Mesenchymal stem cell (in vitro differentiated cells and primary cell): Measurements from ENCODE around the gene TMEM164.

Experiments
- DNase-seq: peaks from one replicate; pipeline ENCODE4 v3.0.0-alpha.2; 2013
- H2AFZ ChIP-seq: one replicate; pipeline ENCODE4 v1.6.1; 2013; ENCODE audit warnings: low read depth, mild to moderate bottlenecking, control low read depth, inconsistent platforms, low read length, moderate library complexity
- H2AK5ac ChIP-seq: 2 replicates; pipeline ENCODE4 v1.6.1; 2013; ENCODE audit warnings: low read length, moderate library complexity, mild to moderate bottlenecking, inconsistent platforms; ENCODE audit not compliant: severe bottlenecking
- H2BK120ac ChIP-seq: one replicate; pipeline ENCODE4 v1.6.1; 2013; ENCODE audit warnings: low read depth, mild to moderate bottlenecking, inconsistent platforms, low read length, moderate library complexity
- H2BK12ac ChIP-seq, 2 experiments: one replicate each; pipeline ENCODE4 v1.6.1; 2013; ENCODE audit warnings: inconsistent platforms in 2 of 2, low read length in 2 of 2, mild to moderate bottlenecking in 2 of 2, moderate library complexity in 2 of 2, control low read depth in 1 of 2
- H2BK15ac ChIP-seq: one replicate; pipeline ENCODE4 v1.6.1; 2013; ENCODE audit warnings: mild to moderate bottlenecking, low read depth, inconsistent platforms; ENCODE audit not compliant: poor library complexity, severe bottlenecking
- H2BK5ac ChIP-seq: 2 replicates; pipeline ENCODE4 v1.6.1; 2013; ENCODE audit warnings: low read depth, mild to moderate bottlenecking, low read length, control low read depth, inconsistent platforms; ENCODE audit not compliant: poor library complexity, severe bottlenecking
- H3K14ac ChIP-seq, 2 experiments: one replicate each; pipeline ENCODE4 v1.6.1; 2013; ENCODE audit warnings: inconsistent platforms in 2 of 2, low read length in 2 of 2, control low read depth in 1 of 2, mild to moderate bottlenecking in 1 of 2, moderate library complexity in 1 of 2
- H3K18ac ChIP-seq, 2 experiments: one replicate each; pipeline ENCODE4 v1.6.1; 2013; ENCODE audit warnings: inconsistent platforms in 2 of 2, low read length in 2 of 2, control low read depth in 1 of 2, low read depth in 1 of 2, mild to moderate bottlenecking in 1 of 2
- H3K23ac ChIP-seq, 2 experiments: one replicate each; pipeline ENCODE4 v1.6.1; 2013; ENCODE audit warnings: inconsistent platforms in 2 of 2, low read length in 2 of 2, mild to moderate bottlenecking in 2 of 2, moderate library complexity in 2 of 2, control low read depth in 1 of 2
- H3K27ac ChIP-seq: 2 replicates; pipeline ENCODE4 v1.5.1; 2013; ENCODE audit warnings: mild to moderate bottlenecking, moderate library complexity, low read length, control low read depth, inconsistent platforms; ENCODE audit not compliant: poor library complexity, severe bottlenecking
- H3K27me3 ChIP-seq, 2 experiments: 2 replicates each; pipeline versions ENCODE4 v1.6.1 to v1.7.0; 2013; ENCODE audit warnings: low read length in 2 of 2, mild to moderate bottlenecking in 2 of 2, moderate library complexity in 2 of 2, control low read depth in 1 of 2, inconsistent platforms in 1 of 2; ENCODE audit not compliant: control insufficient read depth in 1 of 2, insufficient read depth in 1 of 2
- H3K36me3 ChIP-seq, 2 experiments: 2 replicates each; pipeline versions ENCODE4 v1.6.1 to v1.7.0; 2013; ENCODE audit warnings: low read length in 2 of 2, control low read depth in 1 of 2, inconsistent platforms in 1 of 2, low read depth in 1 of 2, mild to moderate bottlenecking in 1 of 2; ENCODE audit not compliant: insufficient read depth in 2 of 2, control insufficient read depth in 1 of 2
- H3K4ac ChIP-seq, 2 experiments: one replicate each; pipeline ENCODE4 v1.6.1; 2013; ENCODE audit warnings: inconsistent platforms in 2 of 2, low read length in 2 of 2, mild to moderate bottlenecking in 2 of 2, moderate library complexity in 2 of 2, control low read depth in 1 of 2, low read depth in 1 of 2
- H3K4me1 ChIP-seq: 2 replicates; pipeline ENCODE4 v1.6.1; 2013; ENCODE audit warnings: low read depth, low read length, control low read depth; ENCODE audit not compliant: control insufficient read depth, insufficient read depth
- H3K4me2 ChIP-seq: 2 replicates; pipeline ENCODE4 v1.6.1; 2013; ENCODE audit warnings: low read length, mild to moderate bottlenecking, inconsistent platforms; ENCODE audit not compliant: poor library complexity, severe bottlenecking
- H3K4me3 ChIP-seq, 2 experiments: 2 replicates each; pipeline versions ENCODE4 v1.5.1 to v1.7.0; 2013; ENCODE audit warnings: low read length in 2 of 2, mild to moderate bottlenecking in 2 of 2, control low read depth in 1 of 2, low read depth in 1 of 2; ENCODE audit not compliant: insufficient read depth in 1 of 2
- H3K79me1 ChIP-seq: replicated peaks from 2 replicates; pipeline ENCODE4 v1.6.1; 2013; ENCODE audit warnings: mild to moderate bottlenecking, control low read depth, low read length, inconsistent platforms; ENCODE audit not compliant: poor library complexity, severe bottlenecking
- H3K9ac ChIP-seq: 2 replicates; pipeline ENCODE4 v1.7.0; 2013; ENCODE audit warnings: mild to moderate bottlenecking, low read length, moderate library complexity
- H3K9me3 ChIP-seq: 2 replicates; pipeline ENCODE4 v1.7.0; 2013; ENCODE audit warnings: mild to moderate bottlenecking, low read length; ENCODE audit not compliant: control insufficient read depth
- H4K8ac ChIP-seq: one replicate; pipeline ENCODE4 v1.6.1; 2013; ENCODE audit warnings: inconsistent platforms, mild to moderate bottlenecking, low read length, moderate library complexity
- H4K91ac ChIP-seq: one replicate; pipeline ENCODE4 v1.6.1; 2013; ENCODE audit warnings: mild to moderate bottlenecking, low read length, inconsistent platforms
- WGBS: methylation state at CpG from one replicate; pipeline ENCODE4 v1.1.7; 2013; ENCODE audit warnings: mixed read lengths; 5-methylcytosine and 5-hydroxymethylcytosine counted together

TMEM164 gene

GRCh38 chrX:110053453-110053852 is 50.5 kb downstream of the TMEM164 start:
- no peak overlapping the region for H2BK120ac ChIP-seq
- H3K27ac ChIP-seq: no peak overlapping the region
- peaks cover 0 to 26% of the 10 kb centered on the region in 2 experiments for H3K27me3 ChIP-seq
- H3K36me3 ChIP-seq: no peaks in the 10 kb centered on the region
- no peak overlapping the region for H3K14ac ChIP-seq
- H3K4me2 ChIP-seq: no peak overlapping the region
- no peak overlapping the region for H3K4me3 ChIP-seq
- no peak overlapping the region for H2AK5ac ChIP-seq
- 100% methylated on average over 1 of the region's 1 CpG for WGBS
- no peak overlapping the region for H2BK12ac ChIP-seq
- no peaks in the 10 kb centered on the region for H3K9me3 ChIP-seq
- H3K23ac ChIP-seq: no peak overlapping the region
- no peak overlapping the region for H3K18ac ChIP-seq
- H4K91ac ChIP-seq: no peak overlapping the region
- no peaks in the 10 kb centered on the region for H3K4me1 ChIP-seq
- H2AFZ ChIP-seq: no peak overlapping the region
- H2BK15ac ChIP-seq: no peak overlapping the region
- H2BK5ac ChIP-seq: no peak overlapping the region
- no peaks in the 10 kb centered on the region for H3K79me1 ChIP-seq
- H4K8ac ChIP-seq: no peak overlapping the region
- no peak overlapping the region for H3K4ac ChIP-seq
- DNase-seq: no peak
- H3K9ac ChIP-seq: no peak overlapping the region

DNA sequence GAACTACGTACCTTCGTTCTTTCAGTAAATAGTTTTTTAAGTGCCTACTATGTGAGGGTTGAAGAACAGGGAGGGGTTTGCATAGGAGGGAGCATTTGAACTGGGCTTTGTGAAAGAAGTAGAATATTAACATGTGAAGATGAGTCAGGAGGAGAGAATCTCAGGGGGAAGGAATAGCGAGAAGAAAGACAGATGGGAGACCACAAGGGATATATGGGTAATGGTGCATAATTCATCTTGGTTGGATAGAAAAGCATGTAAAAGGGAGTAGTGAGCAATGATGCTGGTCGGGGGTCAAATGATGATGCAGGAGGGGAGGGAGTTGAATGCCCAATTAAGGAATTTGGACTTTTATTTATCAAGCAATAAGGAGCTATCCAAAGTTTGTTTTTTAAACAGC is 52.7 kb downstream of the TMEM164 start:
- Histone ChIP-seq H3K4me3 (no peak overlapping the region), H3K79me1 (no peaks in the 10 kb centered on the region), H2BK5ac (no peak overlapping the region), H3K4me1 (no peaks in the 10 kb centered on the region), H3K9ac (no peak overlapping the region), H3K36me3 (no peaks in the 10 kb centered on the region), H2BK15ac (no peak overlapping the region), H4K8ac (no peak overlapping the region), H3K23ac (no peak overlapping the region), H3K14ac (no peak overlapping the region), H3K18ac (no peak overlapping the region), H3K9me3 (no peaks in the 10 kb centered on the region), H3K4ac (no peak overlapping the region), H2BK120ac (no peak overlapping the region), H3K27me3 (peaks cover 0 to 15% of the 10 kb centered on the region in 2 experiments), H2BK12ac (no peak overlapping the region), H2AFZ (no peak overlapping the region), H3K27ac (no peak overlapping the region), H2AK5ac (no peak overlapping the region), H4K91ac (no peak overlapping the region), H3K4me2 (no peak overlapping the region)
- no peak for DNase-seq
- WGBS: 77% methylated on average over 4 of the region's 4 CpGs

- no peak overlapping the region for H3K23ac ChIP-seq
- no peak overlapping the region for H3K4ac ChIP-seq
- H3K79me1 ChIP-seq: no peaks in the 10 kb centered on the region
These were observed 53.5 kb downstream of the TMEM164 start for GRCh38 chrX:110056419-110056818.

DNA sequence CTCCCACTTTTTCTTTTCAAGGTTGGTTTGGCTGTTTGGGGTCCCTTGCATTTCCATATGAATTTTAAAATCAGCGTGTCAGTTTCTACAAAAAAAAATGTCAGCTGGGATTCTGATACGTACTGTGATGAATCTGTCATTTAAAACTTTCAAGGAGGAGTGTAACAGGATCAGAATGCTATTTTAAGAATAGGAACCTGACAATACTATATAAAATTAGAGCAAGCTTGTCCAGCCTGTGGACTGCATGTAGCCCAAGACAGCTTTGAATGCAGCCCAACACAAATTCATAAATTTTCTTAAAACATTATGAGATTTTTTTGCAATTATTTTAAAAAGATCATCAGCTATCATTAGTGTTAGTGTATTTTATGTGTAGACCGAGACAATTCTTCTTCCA is 56.5 kb downstream of the TMEM164 start:
- Histone ChIP-seq H3K4me1 (no peaks in the 10 kb centered on the region), H3K9me3 (no peaks in the 10 kb centered on the region), H2BK15ac (no peak overlapping the region), H3K36me3 (no peaks in the 10 kb centered on the region), H2BK5ac (no peak overlapping the region), H3K4ac (no peak overlapping the region), H3K79me1 (peaks cover 3% of the 10 kb centered on the region), H3K14ac (no peak overlapping the region), H3K4me3 (no peak overlapping the region), H2BK12ac (no peak overlapping the region), H3K27me3 (peaks cover 0 to 14% of the 10 kb centered on the region in 2 experiments), H3K18ac (no peak overlapping the region), H3K27ac (no peak overlapping the region), H4K8ac (no peak overlapping the region), H4K91ac (no peak overlapping the region), H2BK120ac (no peak overlapping the region), H3K4me2 (no peak overlapping the region), H2AFZ (no peak overlapping the region), H3K9ac (no peak overlapping the region), H3K23ac (no peak overlapping the region), H2AK5ac (no peak overlapping the region)
- DNase-seq: no peak
- WGBS: 88% methylated on average over 2 of the region's 3 CpGs

More at GRCh38 chrX:110056419-110056818, 53.5 kb downstream of the TMEM164 start:
- no peak overlapping the region for H4K8ac ChIP-seq
- no peak overlapping the region for H2BK5ac ChIP-seq
- no peaks in the 10 kb centered on the region for H3K36me3 ChIP-seq
- H3K9me3 ChIP-seq: no peaks in the 10 kb centered on the region
- H3K27ac ChIP-seq: no peak overlapping the region
- H3K4me2 ChIP-seq: no peak overlapping the region
- H3K14ac ChIP-seq: no peak overlapping the region
- H2BK15ac ChIP-seq: no peak overlapping the region
- no peak overlapping the region for H3K9ac ChIP-seq
- H3K4me1 ChIP-seq: no peaks in the 10 kb centered on the region
- no peak overlapping the region for H2BK12ac ChIP-seq
- WGBS: no CpG with 5 or more reads among the region's 1 CpG
- H3K27me3 ChIP-seq: peaks cover 0 to 14% of the 10 kb centered on the region in 2 experiments
- no peak overlapping the region for H2AFZ ChIP-seq
- no peak for DNase-seq
- no peak overlapping the region for H4K91ac ChIP-seq
- no peak overlapping the region for H3K18ac ChIP-seq
- H3K4me3 ChIP-seq: no peak overlapping the region
- no peak overlapping the region for H2BK120ac ChIP-seq
- no peak overlapping the region for H2AK5ac ChIP-seq
